ENCODE data around the gene MISP3. TPM values are rescaled to one million over a fixed set of nuclear protein-coding genes. Genes with fewer than 3 reads are reported as not detected.

MISP3 gene
- total RNA-seq, 1 donor from 2014 or later = 1.5 TPM

DNA sequence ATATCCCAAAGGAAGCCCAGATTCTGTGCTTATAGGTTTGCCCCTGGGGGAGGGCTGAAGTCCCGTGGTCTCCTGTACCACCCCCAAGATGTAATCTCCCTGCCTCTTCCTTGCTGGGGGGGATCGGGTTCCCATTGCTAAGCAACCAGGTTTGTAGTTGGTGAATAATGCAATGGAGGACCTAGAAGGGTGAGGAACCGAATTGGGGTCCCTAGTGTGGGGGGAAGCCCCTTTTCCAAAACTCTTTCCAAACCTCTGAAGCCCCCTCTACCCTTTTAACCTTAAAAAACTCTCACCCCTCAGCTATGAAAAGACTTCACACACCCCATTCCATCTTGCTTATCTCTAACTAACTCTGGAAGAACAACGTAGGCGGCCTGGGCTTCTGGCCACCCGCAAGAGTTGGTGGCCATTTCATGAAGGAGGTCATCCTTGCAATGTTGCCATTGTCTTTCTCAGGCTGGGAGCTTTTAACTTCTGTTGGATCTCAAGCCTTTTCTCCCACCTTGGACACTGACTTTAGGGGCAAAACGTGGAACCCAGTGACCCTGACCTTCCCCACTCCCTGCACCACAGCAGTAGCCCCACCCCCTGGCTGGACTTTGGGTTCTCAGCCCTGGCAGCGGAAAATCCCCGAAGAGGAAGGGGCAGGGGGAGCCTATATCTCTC lies 11.4 kb upstream of the MISP3 start:
- H3K27me3 ChIP-seq (ENCODE audit: control insufficient read depth, insufficient read depth, low read length) = peaks cover 24% of the 10 kb centered on the region
- DNase-seq (ENCODE audit: low read depth) = no peak
- H3K36me3 ChIP-seq (ENCODE audit: control insufficient read depth, insufficient read depth, low read length) = no peaks in the 10 kb centered on the region
- TF ChIP-seq, protein P1, sequence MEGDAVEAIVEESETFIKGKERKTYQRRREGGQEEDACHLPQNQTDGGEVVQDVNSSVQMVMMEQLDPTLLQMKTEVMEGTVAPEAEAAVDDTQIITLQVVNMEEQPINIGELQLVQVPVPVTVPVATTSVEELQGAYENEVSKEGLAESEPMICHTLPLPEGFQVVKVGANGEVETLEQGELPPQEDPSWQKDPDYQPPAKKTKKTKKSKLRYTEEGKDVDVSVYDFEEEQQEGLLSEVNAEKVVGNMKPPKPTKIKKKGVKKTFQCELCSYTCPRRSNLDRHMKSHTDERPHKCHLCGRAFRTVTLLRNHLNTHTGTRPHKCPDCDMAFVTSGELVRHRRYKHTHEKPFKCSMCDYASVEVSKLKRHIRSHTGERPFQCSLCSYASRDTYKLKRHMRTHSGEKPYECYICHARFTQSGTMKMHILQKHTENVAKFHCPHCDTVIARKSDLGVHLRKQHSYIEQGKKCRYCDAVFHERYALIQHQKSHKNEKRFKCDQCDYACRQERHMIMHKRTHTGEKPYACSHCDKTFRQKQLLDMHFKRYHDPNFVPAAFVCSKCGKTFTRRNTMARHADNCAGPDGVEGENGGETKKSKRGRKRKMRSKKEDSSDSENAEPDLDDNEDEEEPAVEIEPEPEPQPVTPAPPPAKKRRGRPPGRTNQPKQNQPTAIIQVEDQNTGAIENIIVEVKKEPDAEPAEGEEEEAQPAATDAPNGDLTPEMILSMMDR (IDR thresholded peaks at IDR 0.05; ENCODE audit: insufficient read depth, low read length, poor library complexity, severe bottlenecking) = no peak
- H3K4me3 ChIP-seq (ENCODE audit: low read depth, low read length) = peak overlapping the region; percentile 1

DNA sequence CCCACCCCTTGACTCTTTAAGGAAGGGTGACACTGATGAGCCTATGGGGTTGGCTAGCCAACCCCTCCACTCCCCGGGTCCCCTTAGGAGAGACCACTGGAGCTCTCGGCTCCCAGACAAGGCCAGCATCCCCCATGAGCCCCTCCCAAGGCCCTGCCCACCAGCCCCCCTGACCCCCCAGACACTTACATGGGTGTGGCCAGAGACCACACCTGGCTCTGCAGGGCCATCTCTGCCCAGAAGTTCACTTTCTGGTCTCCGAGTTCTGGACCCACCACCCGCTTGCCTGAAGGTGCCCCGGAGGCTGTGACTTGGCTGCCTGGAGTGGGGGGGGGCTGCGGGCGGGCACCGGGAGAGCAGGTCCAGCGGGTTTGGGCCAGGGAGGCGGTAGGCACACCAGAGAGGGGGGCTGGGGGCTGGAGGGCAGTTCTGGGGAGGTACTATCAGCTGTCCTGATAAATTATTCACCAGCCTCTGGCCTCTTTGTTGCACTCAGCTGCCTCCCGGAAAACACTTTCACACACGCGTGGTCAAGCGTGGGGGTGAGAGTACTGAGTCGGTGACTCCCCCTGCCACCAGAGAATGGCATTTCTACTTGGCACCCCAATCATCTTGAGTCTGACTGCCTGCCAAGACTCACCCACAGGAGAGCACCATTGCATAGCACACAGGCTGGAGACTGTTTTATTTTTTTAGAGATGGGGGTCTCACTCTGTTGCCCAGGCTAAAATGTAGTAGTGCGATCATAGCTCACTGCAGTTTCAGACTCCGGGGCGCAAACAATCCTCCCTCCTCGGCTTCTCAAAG lies 10.6 kb upstream of the MISP3 start, which contains the start of gene PALM3:
Gene PALM3 (minus strand): TSS at position 326 of the 807 bp plus-strand sequence. CDS start 96 bp downstream, at position 230.
- TF ChIP-seq, protein P1 (IDR thresholded peaks at IDR 0.05; ENCODE audit: insufficient read depth, low read length, poor library complexity, severe bottlenecking) = no peak
- H3K4me3 ChIP-seq (ENCODE audit: low read depth, low read length) = peak within 1 kb of the TSS; percentile 1
- DNase-seq (ENCODE audit: low read depth) = no peak
- H3K36me3 ChIP-seq (ENCODE audit: control insufficient read depth, insufficient read depth, low read length) = no peaks in the 10 kb centered on the region
- H3K27me3 ChIP-seq (ENCODE audit: control insufficient read depth, insufficient read depth, low read length) = peaks cover 24% of the 10 kb centered on the region

DNA sequence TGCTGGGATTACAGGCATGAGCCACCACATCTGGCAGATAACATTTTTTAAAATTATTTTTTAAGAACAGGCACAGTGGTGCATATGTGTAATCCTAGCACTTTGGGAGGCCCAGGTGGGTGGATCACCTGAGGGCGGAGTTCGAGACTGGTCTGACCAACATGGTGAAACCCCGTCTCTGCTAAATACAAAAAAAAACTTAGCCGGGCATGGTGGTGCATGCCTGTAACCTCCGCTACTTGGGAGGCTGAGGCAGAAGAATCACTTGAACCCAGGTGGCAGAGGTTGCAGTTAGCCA lies 10.1 kb upstream of the MISP3 start:
- no peaks in the 10 kb centered on the region for H3K36me3 ChIP-seq (ENCODE audit: control insufficient read depth, insufficient read depth, low read length)
- DNase-seq (ENCODE audit: low read depth) = no peak
- peaks cover 24% of the 10 kb centered on the region for H3K27me3 ChIP-seq (ENCODE audit: control insufficient read depth, insufficient read depth, low read length)
- TF ChIP-seq, protein P1 (IDR thresholded peaks at IDR 0.05; ENCODE audit: insufficient read depth, low read length, poor library complexity, severe bottlenecking) = no peak
- no peak overlapping the region for H3K4me3 ChIP-seq (ENCODE audit: low read depth, low read length)

DNA sequence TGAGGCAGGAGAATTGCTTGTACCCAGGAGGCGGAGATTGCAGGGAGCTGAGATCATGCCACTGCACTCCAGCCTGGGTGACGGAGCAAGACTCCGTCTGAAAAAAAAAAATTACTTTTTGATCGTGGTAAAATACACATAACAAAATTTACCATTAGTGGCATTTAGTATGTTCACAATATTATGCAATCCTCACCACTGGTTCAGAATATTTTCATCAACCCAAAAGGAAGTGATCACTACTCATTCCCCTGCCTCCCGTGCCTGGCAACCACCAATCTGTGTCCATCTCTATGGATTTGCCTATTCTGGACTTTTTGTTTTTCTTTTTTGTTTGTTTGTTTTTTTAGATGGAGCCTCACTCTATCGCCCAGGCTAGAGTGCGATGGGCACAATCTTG lies 9.5 kb upstream of the MISP3 start:
- Histone ChIP-seq H3K36me3 (ENCODE audit: control insufficient read depth, insufficient read depth, low read length) (no peaks in the 10 kb centered on the region), H3K4me3 (ENCODE audit: low read depth, low read length) (no peak overlapping the region), H3K27me3 (ENCODE audit: control insufficient read depth, insufficient read depth, low read length) (peaks cover 22% of the 10 kb centered on the region)
- DNase-seq (ENCODE audit: low read depth) = no peak
- TF ChIP-seq, protein P1 (IDR thresholded peaks at IDR 0.05; ENCODE audit: insufficient read depth, low read length, poor library complexity, severe bottlenecking) = no peak

DNA sequence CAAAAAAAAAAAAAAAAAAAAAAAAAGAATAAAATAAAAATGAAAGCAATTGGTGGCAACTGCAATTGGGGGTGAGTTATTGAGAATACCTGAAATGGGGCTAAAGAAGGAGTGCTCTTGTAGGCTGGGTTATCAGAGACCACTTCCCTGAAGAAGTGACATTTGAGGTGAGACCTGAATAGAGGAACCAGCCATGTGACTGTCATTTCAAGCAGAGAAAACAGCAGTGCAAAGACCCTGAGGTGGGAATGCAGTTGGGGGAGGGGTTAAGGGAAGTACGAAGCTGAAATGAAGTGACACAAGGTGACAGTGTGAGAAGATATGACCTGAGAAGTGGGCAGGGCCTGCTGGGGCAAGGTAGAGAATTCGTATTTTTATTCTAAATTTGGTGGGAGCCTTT lies 6.5 kb upstream of the MISP3 start:
- Histone ChIP-seq H3K27me3 (ENCODE audit: control insufficient read depth, insufficient read depth, low read length) (peaks cover 3% of the 10 kb centered on the region), H3K4me3 (ENCODE audit: low read depth, low read length) (no peak overlapping the region), H3K36me3 (ENCODE audit: control insufficient read depth, insufficient read depth, low read length) (no peaks in the 10 kb centered on the region)
- no peak for DNase-seq (ENCODE audit: low read depth)
- TF ChIP-seq, protein P1 (IDR thresholded peaks at IDR 0.05; ENCODE audit: insufficient read depth, low read length, poor library complexity, severe bottlenecking) = no peak

Measured in kidney epithelial cell (primary cell).